Measurements from ENCODE around the gene DEGS2.

Gene DEGS2

DNA sequence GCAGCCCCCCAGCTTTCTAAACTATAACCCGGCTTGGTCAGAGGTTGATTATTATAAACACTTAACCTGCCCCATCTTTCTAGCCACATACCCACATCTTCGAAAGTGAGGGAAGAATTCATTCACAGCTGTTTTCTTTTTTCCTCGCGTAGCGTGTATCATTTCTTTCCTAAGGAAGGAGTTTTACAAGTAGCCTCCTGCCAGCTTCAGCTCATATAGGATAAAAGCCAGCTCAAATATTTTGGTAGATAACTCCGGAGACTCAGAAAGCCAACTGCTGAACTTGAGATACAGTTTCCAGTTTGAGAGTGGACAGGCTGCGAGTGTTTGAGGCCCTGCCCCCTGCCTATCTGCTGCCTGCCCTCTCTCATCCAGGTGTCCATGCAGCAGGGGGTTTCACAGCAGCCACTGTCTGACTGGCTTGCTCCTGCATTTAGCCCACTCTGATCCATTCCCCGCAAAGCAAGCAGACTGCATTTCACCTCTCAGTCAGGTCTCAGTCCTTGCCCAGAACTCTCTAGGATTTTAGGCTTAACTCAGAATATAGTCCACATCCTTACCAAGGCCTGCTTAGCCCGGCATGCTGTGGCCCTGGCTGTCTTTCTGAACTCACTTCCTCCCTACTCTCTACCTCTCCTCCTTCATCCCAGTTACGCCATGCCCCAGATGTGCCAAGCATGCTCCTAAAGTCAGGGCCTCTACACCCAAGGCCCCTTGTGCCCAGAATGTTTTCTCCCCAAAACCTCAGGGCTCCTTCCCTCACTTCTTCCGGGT is 47.3 kb downstream of the DEGS2 start:
- Histone ChIP-seq H3K4me3 (ENCODE audit: low read depth, low read length) (no peak overlapping the region), H3K4me1 (ENCODE audit: control insufficient read depth, insufficient read depth, low read length) (no peaks in the 10 kb centered on the region; the same call in 1 of the 2 replicates), H3K27ac (ENCODE audit: extremely low read depth, low read depth, low read length) (no peak overlapping the region), H3K36me3 (ENCODE audit: control insufficient read depth in 2 of 2, insufficient read depth in 1 of 2, low read length in 2 of 2) (peaks cover 0 to 5% of the 10 kb centered on the region in 2 experiments; a peak in 1 of 3 replicates), H3K9me3 (ENCODE audit: control insufficient read depth, insufficient read depth, low read depth, low read length) (no peaks in the 10 kb centered on the region)
- POLR2A ChIA-PET, result no interaction called here
- CTCF ChIA-PET, result interaction anchor here (1.0 to 1.6 kb wide), 2 partner anchors 81 to 129 kb away, joined by 4 read pairs; no protein-coding TSS in a partner anchor
- TF ChIP-seq ZNF155 (tag by site-specific recombination; IDR thresholded peaks at IDR 0.05) (no peak), ZNF114 (tag by site-specific recombination; IDR thresholded peaks at IDR 0.05) (no peak), ZNF239 (tag by site-specific recombination; IDR thresholded peaks at IDR 0.05) (no peak), OVOL3 (tag by site-specific recombination; IDR thresholded peaks at IDR 0.05) (no peak), ZNF174 (tag by site-specific recombination; IDR thresholded peaks at IDR 0.05) (no peak)

DNA sequence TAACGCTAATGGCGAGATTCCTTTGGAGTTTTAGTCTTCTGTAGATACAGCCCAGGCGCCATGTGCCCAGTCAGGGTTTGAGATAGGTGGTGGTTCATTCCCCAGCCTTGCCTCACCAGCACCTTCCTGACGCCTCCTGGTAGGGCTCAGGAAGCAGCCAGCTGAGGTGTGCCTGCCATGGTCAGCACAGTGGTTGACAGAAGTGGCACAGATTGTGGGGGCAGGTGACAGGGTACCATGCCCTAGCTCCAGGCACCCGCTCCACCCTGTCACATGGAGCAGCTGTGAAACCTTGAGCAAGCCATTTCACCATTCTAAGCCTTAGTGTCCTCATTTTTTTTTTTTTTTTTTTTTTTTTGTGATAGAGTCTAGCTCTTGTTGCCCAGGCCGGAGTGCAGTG is 48.6 kb downstream of the DEGS2 start:
- POLR2A ChIA-PET, result no interaction called here
- CTCF ChIA-PET, result interaction anchor here (1.0 to 1.6 kb wide), 2 partner anchors 82 to 128 kb away, joined by 4 read pairs; no protein-coding TSS in a partner anchor
- TF ChIP-seq ZNF211 (tag by site-specific recombination; IDR thresholded peaks at IDR 0.05; ENCODE audit: low read depth), result no peak
- TF ChIP-seq, protein P1, sequence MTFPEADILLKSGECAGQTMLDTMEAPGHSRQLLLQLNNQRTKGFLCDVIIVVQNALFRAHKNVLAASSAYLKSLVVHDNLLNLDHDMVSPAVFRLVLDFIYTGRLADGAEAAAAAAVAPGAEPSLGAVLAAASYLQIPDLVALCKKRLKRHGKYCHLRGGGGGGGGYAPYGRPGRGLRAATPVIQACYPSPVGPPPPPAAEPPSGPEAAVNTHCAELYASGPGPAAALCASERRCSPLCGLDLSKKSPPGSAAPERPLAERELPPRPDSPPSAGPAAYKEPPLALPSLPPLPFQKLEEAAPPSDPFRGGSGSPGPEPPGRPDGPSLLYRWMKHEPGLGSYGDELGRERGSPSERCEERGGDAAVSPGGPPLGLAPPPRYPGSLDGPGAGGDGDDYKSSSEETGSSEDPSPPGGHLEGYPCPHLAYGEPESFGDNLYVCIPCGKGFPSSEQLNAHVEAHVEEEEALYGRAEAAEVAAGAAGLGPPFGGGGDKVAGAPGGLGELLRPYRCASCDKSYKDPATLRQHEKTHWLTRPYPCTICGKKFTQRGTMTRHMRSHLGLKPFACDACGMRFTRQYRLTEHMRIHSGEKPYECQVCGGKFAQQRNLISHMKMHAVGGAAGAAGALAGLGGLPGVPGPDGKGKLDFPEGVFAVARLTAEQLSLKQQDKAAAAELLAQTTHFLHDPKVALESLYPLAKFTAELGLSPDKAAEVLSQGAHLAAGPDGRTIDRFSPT (tag by site-specific recombination; IDR thresholded peaks at IDR 0.05), result no peak
- no peak for TF ChIP-seq ZNF629 (tag by site-specific recombination; IDR thresholded peaks at IDR 0.05)
- no peak for TF ChIP-seq ZNF394 (tag by site-specific recombination; IDR thresholded peaks at IDR 0.05; ENCODE audit: borderline replicate concordance)
- TF ChIP-seq ZBTB1 (tag by site-specific recombination; IDR thresholded peaks at IDR 0.05), result no peak
- TF ChIP-seq, protein P2, sequence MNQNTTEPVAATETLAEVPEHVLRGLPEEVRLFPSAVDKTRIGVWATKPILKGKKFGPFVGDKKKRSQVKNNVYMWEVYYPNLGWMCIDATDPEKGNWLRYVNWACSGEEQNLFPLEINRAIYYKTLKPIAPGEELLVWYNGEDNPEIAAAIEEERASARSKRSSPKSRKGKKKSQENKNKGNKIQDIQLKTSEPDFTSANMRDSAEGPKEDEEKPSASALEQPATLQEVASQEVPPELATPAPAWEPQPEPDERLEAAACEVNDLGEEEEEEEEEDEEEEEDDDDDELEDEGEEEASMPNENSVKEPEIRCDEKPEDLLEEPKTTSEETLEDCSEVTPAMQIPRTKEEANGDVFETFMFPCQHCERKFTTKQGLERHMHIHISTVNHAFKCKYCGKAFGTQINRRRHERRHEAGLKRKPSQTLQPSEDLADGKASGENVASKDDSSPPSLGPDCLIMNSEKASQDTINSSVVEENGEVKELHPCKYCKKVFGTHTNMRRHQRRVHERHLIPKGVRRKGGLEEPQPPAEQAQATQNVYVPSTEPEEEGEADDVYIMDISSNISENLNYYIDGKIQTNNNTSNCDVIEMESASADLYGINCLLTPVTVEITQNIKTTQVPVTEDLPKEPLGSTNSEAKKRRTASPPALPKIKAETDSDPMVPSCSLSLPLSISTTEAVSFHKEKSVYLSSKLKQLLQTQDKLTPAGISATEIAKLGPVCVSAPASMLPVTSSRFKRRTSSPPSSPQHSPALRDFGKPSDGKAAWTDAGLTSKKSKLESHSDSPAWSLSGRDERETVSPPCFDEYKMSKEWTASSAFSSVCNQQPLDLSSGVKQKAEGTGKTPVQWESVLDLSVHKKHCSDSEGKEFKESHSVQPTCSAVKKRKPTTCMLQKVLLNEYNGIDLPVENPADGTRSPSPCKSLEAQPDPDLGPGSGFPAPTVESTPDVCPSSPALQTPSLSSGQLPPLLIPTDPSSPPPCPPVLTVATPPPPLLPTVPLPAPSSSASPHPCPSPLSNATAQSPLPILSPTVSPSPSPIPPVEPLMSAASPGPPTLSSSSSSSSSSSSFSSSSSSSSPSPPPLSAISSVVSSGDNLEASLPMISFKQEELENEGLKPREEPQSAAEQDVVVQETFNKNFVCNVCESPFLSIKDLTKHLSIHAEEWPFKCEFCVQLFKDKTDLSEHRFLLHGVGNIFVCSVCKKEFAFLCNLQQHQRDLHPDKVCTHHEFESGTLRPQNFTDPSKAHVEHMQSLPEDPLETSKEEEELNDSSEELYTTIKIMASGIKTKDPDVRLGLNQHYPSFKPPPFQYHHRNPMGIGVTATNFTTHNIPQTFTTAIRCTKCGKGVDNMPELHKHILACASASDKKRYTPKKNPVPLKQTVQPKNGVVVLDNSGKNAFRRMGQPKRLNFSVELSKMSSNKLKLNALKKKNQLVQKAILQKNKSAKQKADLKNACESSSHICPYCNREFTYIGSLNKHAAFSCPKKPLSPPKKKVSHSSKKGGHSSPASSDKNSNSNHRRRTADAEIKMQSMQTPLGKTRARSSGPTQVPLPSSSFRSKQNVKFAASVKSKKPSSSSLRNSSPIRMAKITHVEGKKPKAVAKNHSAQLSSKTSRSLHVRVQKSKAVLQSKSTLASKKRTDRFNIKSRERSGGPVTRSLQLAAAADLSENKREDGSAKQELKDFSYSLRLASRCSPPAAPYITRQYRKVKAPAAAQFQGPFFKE (tag by site-specific recombination; IDR thresholded peaks at IDR 0.05; ENCODE audit: borderline replicate concordance), result no peak
- TF ChIP-seq ZNF654 (tag by site-specific recombination; IDR thresholded peaks at IDR 0.05; ENCODE audit: low read depth), result no peak
- TF ChIP-seq ZNF112 (tag by site-specific recombination; IDR thresholded peaks at IDR 0.05), result no peak
- no peak for TF ChIP-seq SP3 (tag by site-specific recombination; IDR thresholded peaks at IDR 0.05)
- TF ChIP-seq ZNF544 (tag by site-specific recombination; IDR thresholded peaks at IDR 0.05), result no peak
- no peak for TF ChIP-seq YY1 (tag by site-specific recombination; IDR thresholded peaks at IDR 0.05)
- TF ChIP-seq, protein P3, sequence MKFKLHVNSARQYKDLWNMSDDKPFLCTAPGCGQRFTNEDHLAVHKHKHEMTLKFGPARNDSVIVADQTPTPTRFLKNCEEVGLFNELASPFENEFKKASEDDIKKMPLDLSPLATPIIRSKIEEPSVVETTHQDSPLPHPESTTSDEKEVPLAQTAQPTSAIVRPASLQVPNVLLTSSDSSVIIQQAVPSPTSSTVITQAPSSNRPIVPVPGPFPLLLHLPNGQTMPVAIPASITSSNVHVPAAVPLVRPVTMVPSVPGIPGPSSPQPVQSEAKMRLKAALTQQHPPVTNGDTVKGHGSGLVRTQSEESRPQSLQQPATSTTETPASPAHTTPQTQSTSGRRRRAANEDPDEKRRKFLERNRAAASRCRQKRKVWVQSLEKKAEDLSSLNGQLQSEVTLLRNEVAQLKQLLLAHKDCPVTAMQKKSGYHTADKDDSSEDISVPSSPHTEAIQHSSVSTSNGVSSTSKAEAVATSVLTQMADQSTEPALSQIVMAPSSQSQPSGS (tag by site-specific recombination; IDR thresholded peaks at IDR 0.05; ENCODE audit: low read depth), result no peak
- no peak for TF ChIP-seq REPIN1 (tag by site-specific recombination; IDR thresholded peaks at IDR 0.05; ENCODE audit: low read depth)
- Histone ChIP-seq H3K4me3 (ENCODE audit: low read depth, low read length) (no peak overlapping the region), H3K36me3 (ENCODE audit: control insufficient read depth in 2 of 2, insufficient read depth in 1 of 2, low read length in 2 of 2) (peaks cover 0 to 9% of the 10 kb centered on the region in 2 experiments; a peak in 1 of 3 replicates), H3K9me3 (ENCODE audit: control insufficient read depth, insufficient read depth, low read depth, low read length) (no peaks in the 10 kb centered on the region), H3K27ac (ENCODE audit: extremely low read depth, low read depth, low read length) (no peak overlapping the region), H3K4me1 (ENCODE audit: control insufficient read depth, insufficient read depth, low read length) (no peaks in the 10 kb centered on the region; the same call in 1 of the 2 replicates)

All from HEK293 (cell line).